ENCODE measurements around the gene KIFC3.
"Not testable (repeated sequence)": the region's sequence is repeated elsewhere in the genome, so short reads cannot be mapped to it uniquely, and the experiment has no call there.

DNA sequence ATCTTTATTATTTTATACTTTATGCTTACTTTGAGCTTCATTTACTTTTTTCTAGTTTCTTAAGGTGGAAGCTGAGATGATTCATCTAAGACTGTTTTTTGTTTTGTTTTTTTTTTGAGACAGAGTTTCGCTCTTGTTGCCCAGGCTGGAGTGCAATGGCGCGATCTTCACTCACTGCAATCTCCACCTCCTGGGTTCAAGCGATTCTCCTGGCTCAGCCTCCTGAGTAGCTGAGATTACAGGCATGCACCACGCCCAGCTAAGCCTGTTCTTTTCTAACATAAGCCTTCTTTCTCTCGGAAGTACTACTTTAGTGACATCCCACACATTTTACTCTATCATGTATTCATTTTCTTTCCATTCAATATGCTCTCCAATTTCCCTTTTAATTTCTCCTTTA, 89.7 kb downstream of the KIFC3 start:
- TF ChIP-seq, protein P1, sequence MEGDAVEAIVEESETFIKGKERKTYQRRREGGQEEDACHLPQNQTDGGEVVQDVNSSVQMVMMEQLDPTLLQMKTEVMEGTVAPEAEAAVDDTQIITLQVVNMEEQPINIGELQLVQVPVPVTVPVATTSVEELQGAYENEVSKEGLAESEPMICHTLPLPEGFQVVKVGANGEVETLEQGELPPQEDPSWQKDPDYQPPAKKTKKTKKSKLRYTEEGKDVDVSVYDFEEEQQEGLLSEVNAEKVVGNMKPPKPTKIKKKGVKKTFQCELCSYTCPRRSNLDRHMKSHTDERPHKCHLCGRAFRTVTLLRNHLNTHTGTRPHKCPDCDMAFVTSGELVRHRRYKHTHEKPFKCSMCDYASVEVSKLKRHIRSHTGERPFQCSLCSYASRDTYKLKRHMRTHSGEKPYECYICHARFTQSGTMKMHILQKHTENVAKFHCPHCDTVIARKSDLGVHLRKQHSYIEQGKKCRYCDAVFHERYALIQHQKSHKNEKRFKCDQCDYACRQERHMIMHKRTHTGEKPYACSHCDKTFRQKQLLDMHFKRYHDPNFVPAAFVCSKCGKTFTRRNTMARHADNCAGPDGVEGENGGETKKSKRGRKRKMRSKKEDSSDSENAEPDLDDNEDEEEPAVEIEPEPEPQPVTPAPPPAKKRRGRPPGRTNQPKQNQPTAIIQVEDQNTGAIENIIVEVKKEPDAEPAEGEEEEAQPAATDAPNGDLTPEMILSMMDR (IDR thresholded peaks at IDR 0.05): not testable (repeated sequence)
- TF ChIP-seq EZH2 (IDR thresholded peaks at IDR 0.05; ENCODE audit: borderline replicate concordance, insufficient read depth, low read depth, low read length, poor library complexity, severe bottlenecking): not testable (repeated sequence)
